K562 (cell line): ENCODE data around the gene LENG8. TPM values are rescaled to one million over a fixed set of nuclear protein-coding genes. Genes with fewer than 3 reads are reported as not detected.
A peak's percentile ranks its signal among the peaks of the same experiment; 100 is the strongest.

Experiments
- E2F5 ChIP-seq: sonication (generic); formaldehyde crosslinking; IDR thresholded peaks from 2 replicates; pipeline ENCODE4 v1.8.0; 2022; ENCODE audit warnings: mild to moderate bottlenecking, missing genetic modification reagents
- HINFP ChIP-seq: fragments of 450-650 bp; conservative IDR thresholded peaks from 2 replicates; pipeline ENCODE4 v1.6.1; 2016; ENCODE audit warnings: missing genetic modification characterization, low read depth, mild to moderate bottlenecking, control low read depth, missing compliant biosample characterization
- MGA ChIP-seq: fragments of 450-650 bp; IDR thresholded peaks from 2 replicates; pipeline ENCODE4 v1.6.1; 2016; ENCODE audit warnings: mild to moderate bottlenecking, moderate library complexity
- POLR2B ChIP-seq: fragments of 450-650 bp; IDR thresholded peaks from 2 replicates; pipeline ENCODE4 v1.6.1; 2018; ENCODE audit warnings: low read depth; ENCODE audit not compliant: partially characterized antibody
- SMAD1 ChIP-seq: fragments of 150-350 bp; IDR thresholded peaks from 2 replicates; pipeline ENCODE4 v1.6.1; 2014; ENCODE audit warnings: low read length, low read depth; ENCODE audit not compliant: partially characterized antibody
- ZNF165 ChIP-seq: fragments of 250-450 bp; sonication (Bioruptor Pico); IDR thresholded peaks from 2 replicates; pipeline ENCODE4 v1.4.0; 2020; ENCODE audit warnings: borderline replicate concordance
- ZNF253 ChIP-seq: fragments of 250-450 bp; sonication (Bioruptor Pico); conservative IDR thresholded peaks from 2 replicates; pipeline ENCODE4 v1.6.1; 2021; ENCODE audit warnings: mild to moderate bottlenecking
- polyA plus RNA-seq, 8 experiments: library from polyadenylated mRNA; depleted of rRNA in 4 of 8; stranded (reverse) in 5 of 8; unstranded in 3 of 8; fragments of >200 nt; fragmentation: Nextera tagmentation in 2 of 8; fragmentation: Illumina TruSeq in 1 of 8; extraction: Ambion mirVana in 2 of 8; extraction: Trizol in 1 of 8; gene quantifications; 2 replicates each; pipeline versions ENCODE4 v1.2.1 to v1.2.3, GENCODE V29; 2011 to 2014; ENCODE audit warnings: inconsistent platforms in 1 of 8, missing spikeins in 1 of 8
- total RNA-seq, 7 experiments: library from RNA; depleted of rRNA in 6 of 7; stranded (reverse); fragments of >200 nt in 6 of 7; fragmentation: Illumina TruSeq in 2 of 7; extraction: Trizol in 2 of 7; gene quantifications; 2 replicates each; pipeline versions ENCODE4 v1.2.1 to v1.2.3, GENCODE V29; 2011 to 2021; ENCODE audit warnings: low replicate concordance in 1 of 7

LENG8 gene
- total and polyA plus RNA-seq, 9 of the 15 experiments (the other 6 are each of a cell fraction or from before 2014, with no cell fraction given), result 0.74 to 146 (median 28.1) TPM

- TF ChIP-seq MGA (no peak), SMAD1 (no peak), ZNF165 (CRISPR knock-in tag) (no peak), E2F5 (CRISPR knock-in tag) (no peak), HINFP (tag) (no peak), ZNF253 (no peak), POLR2B (peak; percentile 66)
Measured at GRCh38 chr19:54462047-54462654, 13.2 kb downstream of the LENG8 start (continued).
